Measurements from ENCODE around the gene MSRB1.
"Not testable (repeated sequence)": the region's sequence is repeated elsewhere in the genome, so short reads cannot be mapped to it uniquely, and the experiment has no call there.

Gene MSRB1

GRCh38 chr16:1915732-1916639, 27.0 kb downstream of the MSRB1 start:
- DNase-seq = no peak

- DNase-seq = no peak
Measured at GRCh38 chr16:1914988-1915387, 28.0 kb downstream of the MSRB1 start.

GRCh38 chr16:1914084-1914608, 28.9 kb downstream of the MSRB1 start:
- DNase-seq = no peak

- no peak for DNase-seq
Measured at GRCh38 chr16:1913327-1914083, 29.5 kb downstream of the MSRB1 start.

- no peak for DNase-seq
Measured at GRCh38 chr16:1912215-1912543, 30.8 kb downstream of the MSRB1 start.

- no peak for DNase-seq
Measured at GRCh38 chr16:1911467-1912214, 31.4 kb downstream of the MSRB1 start.

GRCh38 chr16:1909561-1910231, 33.3 kb downstream of the MSRB1 start:
- no peak for DNase-seq

- no peak for DNase-seq
Measured at GRCh38 chr16:1908983-1909382, 34.0 kb downstream of the MSRB1 start.

- DNase-seq = no peak
Measured at GRCh38 chr16:1908184-1908583, 34.8 kb downstream of the MSRB1 start.

- no peak for DNase-seq
Measured at GRCh38 chr16:1907226-1907860, 35.7 kb downstream of the MSRB1 start.

GRCh38 chr16:1906846-1907165, 36.2 kb downstream of the MSRB1 start:
- no peak for DNase-seq

GRCh38 chr16:1906055-1906845, 36.7 kb downstream of the MSRB1 start:
- DNase-seq = no peak

- no peak for DNase-seq
Measured at GRCh38 chr16:1903845-1904840, 38.9 kb downstream of the MSRB1 start.

GRCh38 chr16:1903220-1903574, 39.8 kb downstream of the MSRB1 start:
- DNase-seq = no peak

- DNase-seq = no peak
Measured at GRCh38 chr16:1902547-1903219, 40.3 kb downstream of the MSRB1 start.

- no peak for DNase-seq
Measured at GRCh38 chr16:1900452-1900774, 42.6 kb downstream of the MSRB1 start.

- DNase-seq = no peak
Measured at GRCh38 chr16:1899641-1900451, 43.2 kb downstream of the MSRB1 start.

- DNase-seq = not testable (repeated sequence)
Measured at GRCh38 chr16:1897692-1898091, 45.3 kb downstream of the MSRB1 start.
